ENCODE data around the gene SHC2.

The SHC2 gene

GRCh38 chr19:371501-372168 lies 89.2 kb downstream of the SHC2 start:
- DNase-seq (ENCODE audit: low read depth) = no peak

- no peak for DNase-seq (ENCODE audit: low read depth)
Observed at GRCh38 chr19:370641-371330, 90.0 kb downstream of the SHC2 start.

GRCh38 chr19:369876-370275 lies 91.0 kb downstream of the SHC2 start:
- DNase-seq (ENCODE audit: low read depth) = no peak

- DNase-seq (ENCODE audit: low read depth) = no peak
Observed at GRCh38 chr19:369256-369655, 91.6 kb downstream of the SHC2 start.

- DNase-seq (ENCODE audit: low read depth) = no peak
Observed at GRCh38 chr19:368630-369024, 92.2 kb downstream of the SHC2 start.

- DNase-seq (ENCODE audit: low read depth) = no peak
Observed at GRCh38 chr19:367963-368629, 92.7 kb downstream of the SHC2 start.

GRCh38 chr19:367561-367960 lies 93.3 kb downstream of the SHC2 start:
- no peak for DNase-seq (ENCODE audit: low read depth)

GRCh38 chr19:366951-367350 lies 93.9 kb downstream of the SHC2 start:
- DNase-seq (ENCODE audit: low read depth) = no peak
